Uterus (tissue), 4 donors: ENCODE results near the gene SLIT3. TPM values are rescaled to one million over a fixed set of nuclear protein-coding genes. Genes with fewer than 3 reads are reported as not detected.

Experiments used
- DNase-seq, 2 donors: peaks; one replicate each; pipeline ENCODE4 v3.0.0-alpha.2; 2019 to 2020
- H3K27ac ChIP-seq, 2 donors: fragments of 200-600 bp; sonication (generic); 1 replicate in 1 of 2; 2 replicates in 1 of 2; pipeline ENCODE4 v1.5.1; 2016 to 2018
- H3K27me3 ChIP-seq, 2 donors: fragments of 200-600 bp; sonication (generic); one replicate each; pipeline ENCODE4 v1.5.1; 2018 to 2019; ENCODE audit warnings: control low read depth in 1 of 2
- H3K36me3 ChIP-seq, 2 donors: fragments of 200-600 bp; sonication (generic); one replicate each; pipeline ENCODE4 v1.5.1; 2019; ENCODE audit warnings: control low read depth in 1 of 2
- H3K4me1 ChIP-seq, 2 donors: fragments of 200-600 bp; sonication (generic); one replicate each; pipeline ENCODE4 v1.5.1; 2018 to 2019; ENCODE audit warnings: control low read depth in 1 of 2
- H3K4me3 ChIP-seq, 2 donors: fragments of 200-600 bp; sonication (generic); 1 replicate in 1 of 2; 2 replicates in 1 of 2; pipeline ENCODE4 v1.5.1; 2018 to 2019; ENCODE audit warnings: mild to moderate bottlenecking in 1 of 2
- H3K9me3 ChIP-seq, 2 donors: fragments of 200-600 bp; sonication (generic); one replicate each; pipeline ENCODE4 v1.5.1; 2019; ENCODE audit warnings: control low read depth in 1 of 2
- CTCF ChIP-seq, 4 experiments: fragments of 200-600 bp in 2 of 4; fragments of 450-650 bp in 2 of 4; sonication (generic) in 2 of 4; IDR thresholded peaks; one replicate each; pipeline ENCODE4 v1.5.1; 2016 to 2019; ENCODE audit warnings: antibody characterized with exemption in 4 of 4, mild to moderate bottlenecking in 2 of 4, moderate library complexity in 1 of 4
- POLR2A ChIP-seq, 2 donors: fragments of 450-650 bp; IDR thresholded peaks; one replicate each; pipeline ENCODE4 v1.6.1; 2016; ENCODE audit warnings: antibody characterized with exemption in 2 of 2, mild to moderate bottlenecking in 1 of 2, moderate library complexity in 1 of 2
- intact Hi-C: fragments of 100-400 bp; cut with DNase I; formaldehyde crosslinking; loops from one replicate; pipeline ENCODE4 v1.15.1; 2023; ENCODE audit warnings: low total_unique reads
- total RNA-seq, 4 donors: library from RNA; depleted of rRNA in 3 of 4; stranded (reverse); fragments of >200 nt in 3 of 4; gene quantifications; one replicate each; pipeline versions ENCODE4 v1.1.0 to v1.2.4, GENCODE V29; 2014 to 2023
- donor health status: DM: yes; HTN: yes; CAD: no.

The SLIT3 gene
- total RNA-seq, 4 donors from 2014 or later: 9.4 to 62.2 (median 28.1) TPM

- no peak for TF ChIP-seq CTCF (IDR thresholded peaks at IDR 0.05)
- no peak for TF ChIP-seq POLR2A (IDR thresholded peaks at IDR 0.05)
- no peak for DNase-seq
- H3K9me3 ChIP-seq: peaks cover 0 to under 1% of the 10 kb centered on the region in 2 donors
- intact Hi-C loops: no loop called here
- H3K4me1 ChIP-seq: no peaks in the 10 kb centered on the region
- no peak overlapping the region for H3K4me3 ChIP-seq
- H3K27ac ChIP-seq: no peak overlapping the region
- H3K36me3 ChIP-seq: no peaks in the 10 kb centered on the region
- H3K27me3 ChIP-seq: no peaks in the 10 kb centered on the region
These were observed 566.8 kb downstream of the SLIT3 start for GRCh38 chr5:168734119-168734518.

- TF ChIP-seq POLR2A (IDR thresholded peaks at IDR 0.05) (no peak), CTCF (IDR thresholded peaks at IDR 0.05) (no peak)
- H3K27me3 ChIP-seq: no peaks in the 10 kb centered on the region
- no peaks in the 10 kb centered on the region for H3K36me3 ChIP-seq
- H3K27ac ChIP-seq: no peak overlapping the region
- DNase-seq: no peak
- H3K9me3 ChIP-seq: peaks cover 0 to 9% of the 10 kb centered on the region in 2 donors
- intact Hi-C loops: no loop called here
- H3K4me3 ChIP-seq: no peak overlapping the region
- H3K4me1 ChIP-seq: no peaks in the 10 kb centered on the region
These were observed 572.3 kb downstream of the SLIT3 start for GRCh38 chr5:168728546-168729211.

GRCh38 chr5:168727547-168727946, 573.4 kb downstream of the SLIT3 start:
- Histone ChIP-seq H3K4me3 (no peak overlapping the region), H3K4me1 (no peaks in the 10 kb centered on the region), H3K27me3 (no peaks in the 10 kb centered on the region), H3K27ac (no peak overlapping the region), H3K9me3 (peaks cover 0 to 9% of the 10 kb centered on the region in 2 donors), H3K36me3 (no peaks in the 10 kb centered on the region)
- intact Hi-C loops: no loop called here
- no peak for DNase-seq
- no peak for TF ChIP-seq CTCF (IDR thresholded peaks at IDR 0.05)
- TF ChIP-seq POLR2A (IDR thresholded peaks at IDR 0.05): no peak

- no peaks in the 10 kb centered on the region for H3K4me1 ChIP-seq
- H3K27me3 ChIP-seq: no peaks in the 10 kb centered on the region
- TF ChIP-seq CTCF (IDR thresholded peaks at IDR 0.05): no peak
- TF ChIP-seq POLR2A (IDR thresholded peaks at IDR 0.05): no peak
- no peaks in the 10 kb centered on the region for H3K36me3 ChIP-seq
- peaks cover 0 to 9% of the 10 kb centered on the region in 2 donors for H3K9me3 ChIP-seq
- H3K4me3 ChIP-seq: no peak overlapping the region
- no peak for DNase-seq
- intact Hi-C loops: no loop called here
- no peak overlapping the region for H3K27ac ChIP-seq
These were observed 574.6 kb downstream of the SLIT3 start for GRCh38 chr5:168726342-168726741.

GRCh38 chr5:168724227-168724626, 576.7 kb downstream of the SLIT3 start:
- intact Hi-C loops: no loop called here
- no peak for DNase-seq
- Histone ChIP-seq H3K27ac (no peak overlapping the region), H3K4me3 (no peak overlapping the region), H3K27me3 (no peaks in the 10 kb centered on the region), H3K9me3 (peaks cover 0 to 9% of the 10 kb centered on the region in 2 donors), H3K4me1 (no peaks in the 10 kb centered on the region), H3K36me3 (no peaks in the 10 kb centered on the region)
- TF ChIP-seq CTCF (IDR thresholded peaks at IDR 0.05) (no peak), POLR2A (IDR thresholded peaks at IDR 0.05) (no peak)
